Duodenal mucosa (tissue), 2 donors: ENCODE data around the gene CRTAC1.

ENCODE experiments used
- H3K27ac ChIP-seq: one replicate; pipeline ENCODE4 v1.7.0; 2013; ENCODE audit warnings: low read depth, low read length
- H3K27me3 ChIP-seq, 2 donors: one replicate each; pipeline ENCODE4 v1.7.0; 2013; ENCODE audit warnings: low read length in 2 of 2, control low read depth in 1 of 2; ENCODE audit not compliant: insufficient read depth in 2 of 2, control insufficient read depth in 1 of 2
- H3K36me3 ChIP-seq, 2 donors: one replicate each; pipeline ENCODE4 v1.7.0; 2013; ENCODE audit warnings: low read length in 2 of 2, control low read depth in 1 of 2; ENCODE audit not compliant: insufficient read depth in 2 of 2, control insufficient read depth in 1 of 2
- H3K4me1 ChIP-seq, 2 donors: one replicate each; pipeline ENCODE4 v1.7.0; 2013; ENCODE audit warnings: low read length in 2 of 2, control low read depth in 1 of 2; ENCODE audit not compliant: insufficient read depth in 2 of 2, control insufficient read depth in 1 of 2
- H3K4me3 ChIP-seq, 2 donors: one replicate each; pipeline ENCODE4 v1.7.0; 2013; ENCODE audit warnings: low read length in 2 of 2, low read depth in 1 of 2
- H3K9ac ChIP-seq, 2 donors: one replicate each; pipeline ENCODE4 v1.7.0; 2013; ENCODE audit warnings: low read length in 2 of 2, low read depth in 1 of 2
- H3K9me3 ChIP-seq, 2 donors: one replicate each; pipeline ENCODE4 v1.7.0; 2013; ENCODE audit warnings: low read length in 2 of 2, control low read depth in 1 of 2; ENCODE audit not compliant: control insufficient read depth in 1 of 2

CRTAC1 gene

GRCh38 chr10:97975598-97975997 lies 54.8 kb downstream of the CRTAC1 start:
- Histone ChIP-seq H3K9ac (no peak overlapping the region), H3K27me3 (peaks cover 19 to 25% of the 10 kb centered on the region in 2 donors), H3K9me3 (no peaks in the 10 kb centered on the region), H3K36me3 (no peaks in the 10 kb centered on the region), H3K4me1 (no peaks in the 10 kb centered on the region), H3K4me3 (no peak overlapping the region), H3K27ac (no peak overlapping the region)

GRCh38 chr10:97974526-97975525 lies 55.6 kb downstream of the CRTAC1 start:
- Histone ChIP-seq H3K36me3 (no peaks in the 10 kb centered on the region), H3K27me3 (peaks cover 19 to 28% of the 10 kb centered on the region in 2 donors), H3K4me1 (no peaks in the 10 kb centered on the region), H3K4me3 (no peak overlapping the region), H3K9ac (no peak overlapping the region), H3K9me3 (no peaks in the 10 kb centered on the region), H3K27ac (no peak overlapping the region)

DNA sequence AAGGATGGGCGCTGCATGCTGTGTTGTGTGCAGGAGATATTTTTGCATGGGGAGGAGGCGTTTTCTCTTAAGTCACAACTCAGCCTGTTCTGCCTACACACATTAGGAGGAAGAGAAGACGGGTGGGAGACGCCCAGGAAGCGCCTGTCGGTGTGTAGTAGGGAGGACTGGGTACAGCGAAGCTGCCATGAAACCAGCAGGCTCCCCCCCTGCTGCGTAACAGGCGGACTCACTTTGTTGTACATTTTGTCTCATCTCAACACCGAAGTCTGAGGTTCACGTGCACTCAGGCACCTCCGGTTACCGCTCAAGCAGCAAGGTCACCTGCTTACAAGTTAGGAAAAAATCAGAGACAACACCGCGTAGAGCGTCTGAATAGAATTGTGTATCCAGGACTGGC lies 56.3 kb downstream of the CRTAC1 start:
- H3K4me3 ChIP-seq = no peak overlapping the region
- H3K4me1 ChIP-seq = no peaks in the 10 kb centered on the region
- no peak overlapping the region for H3K27ac ChIP-seq
- H3K9me3 ChIP-seq = no peaks in the 10 kb centered on the region
- H3K36me3 ChIP-seq = no peaks in the 10 kb centered on the region
- no peak overlapping the region for H3K9ac ChIP-seq
- H3K27me3 ChIP-seq = peaks cover 15 to 28% of the 10 kb centered on the region in 2 donors

DNA sequence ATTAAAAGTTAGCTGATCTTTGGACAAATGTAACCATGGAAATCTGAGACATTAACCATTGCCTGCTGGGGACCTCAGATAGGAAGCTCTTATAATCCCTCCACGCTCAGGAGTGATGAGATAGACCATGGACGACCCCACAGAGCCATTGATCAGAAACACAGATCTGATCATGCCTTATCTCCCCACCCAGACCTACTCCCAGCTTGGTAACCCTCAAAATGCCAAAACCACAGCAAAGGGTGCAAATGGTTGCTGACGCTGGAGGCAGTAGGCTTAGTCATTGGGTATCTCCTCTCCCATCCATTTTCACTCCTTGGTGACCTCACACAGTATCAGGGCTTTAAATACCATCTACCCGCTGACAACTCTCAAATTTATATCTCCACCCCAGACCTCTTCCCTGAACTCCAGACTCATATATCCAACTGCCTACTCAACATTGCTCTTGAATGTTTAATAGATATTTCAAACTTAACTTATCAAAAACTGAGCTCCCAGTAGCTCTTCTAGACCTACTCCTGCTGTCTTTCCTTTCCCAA lies 60.8 kb downstream of the CRTAC1 start:
- H3K36me3 ChIP-seq = no peaks in the 10 kb centered on the region
- no peaks in the 10 kb centered on the region for H3K9me3 ChIP-seq
- H3K9ac ChIP-seq = no peak overlapping the region
- H3K4me1 ChIP-seq = no peaks in the 10 kb centered on the region
- H3K27ac ChIP-seq = no peak overlapping the region
- H3K4me3 ChIP-seq = no peak overlapping the region
- peaks cover 4 to 10% of the 10 kb centered on the region in 2 donors for H3K27me3 ChIP-seq

- H3K9me3 ChIP-seq = no peaks in the 10 kb centered on the region
- H3K4me3 ChIP-seq = no peak overlapping the region
- H3K27me3 ChIP-seq = peaks cover 0 to 2% of the 10 kb centered on the region in 2 donors
- H3K27ac ChIP-seq = no peak overlapping the region
- no peaks in the 10 kb centered on the region for H3K36me3 ChIP-seq
- no peak overlapping the region for H3K9ac ChIP-seq
- H3K4me1 ChIP-seq = no peaks in the 10 kb centered on the region
Measured at GRCh38 chr10:97964748-97965147, 65.7 kb downstream of the CRTAC1 start.

DNA sequence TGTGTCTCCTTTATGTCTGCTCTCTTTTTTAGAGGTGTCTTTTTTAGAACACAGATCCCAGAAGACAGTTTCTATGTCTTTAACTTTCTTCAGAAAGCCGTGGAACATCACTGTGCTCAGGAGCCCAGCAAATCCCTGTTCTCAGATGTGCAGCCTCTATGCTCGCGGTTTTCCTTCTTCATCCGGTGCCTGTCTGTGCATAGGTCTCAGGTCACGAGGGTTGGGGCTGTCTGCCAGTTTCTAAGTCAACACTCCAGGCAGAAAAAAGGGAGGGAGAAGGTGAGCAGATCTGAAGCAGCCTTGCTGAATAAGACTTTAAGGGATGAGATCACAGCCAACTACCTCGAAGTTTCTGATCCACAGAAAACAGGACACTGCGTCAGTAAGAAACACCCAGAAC lies 68.5 kb downstream of the CRTAC1 start:
- Histone ChIP-seq H3K4me1 (no peaks in the 10 kb centered on the region), H3K36me3 (no peaks in the 10 kb centered on the region), H3K9me3 (no peaks in the 10 kb centered on the region), H3K4me3 (no peak overlapping the region), H3K27me3 (peaks cover 0 to 2% of the 10 kb centered on the region in 2 donors), H3K27ac (no peak overlapping the region), H3K9ac (no peak overlapping the region)

GRCh38 chr10:97960269-97961056 lies 70.0 kb downstream of the CRTAC1 start:
- H3K27ac ChIP-seq = no peak overlapping the region
- H3K9ac ChIP-seq = no peak overlapping the region
- no peaks in the 10 kb centered on the region for H3K9me3 ChIP-seq
- H3K4me1 ChIP-seq = no peaks in the 10 kb centered on the region
- H3K36me3 ChIP-seq = no peaks in the 10 kb centered on the region
- H3K4me3 ChIP-seq = no peak overlapping the region
- H3K27me3 ChIP-seq = peaks cover 0 to 6% of the 10 kb centered on the region in 2 donors

- Histone ChIP-seq H3K4me1 (no peaks in the 10 kb centered on the region), H3K36me3 (no peaks in the 10 kb centered on the region), H3K9ac (no peak overlapping the region), H3K27ac (no peak overlapping the region), H3K4me3 (no peak overlapping the region), H3K9me3 (peaks cover 0 to 3% of the 10 kb centered on the region in 2 donors), H3K27me3 (peaks cover 0 to 9% of the 10 kb centered on the region in 2 donors)
Measured at GRCh38 chr10:97949462-97949861, 81.0 kb downstream of the CRTAC1 start.

GRCh38 chr10:97948822-97949221 lies 81.6 kb downstream of the CRTAC1 start:
- no peak overlapping the region for H3K27ac ChIP-seq
- no peak overlapping the region for H3K9ac ChIP-seq
- H3K4me3 ChIP-seq = no peak overlapping the region
- H3K4me1 ChIP-seq = no peaks in the 10 kb centered on the region
- peaks cover 0 to 4% of the 10 kb centered on the region in 2 donors for H3K27me3 ChIP-seq
- no peaks in the 10 kb centered on the region for H3K36me3 ChIP-seq
- H3K9me3 ChIP-seq = peaks cover 0 to 3% of the 10 kb centered on the region in 2 donors

DNA sequence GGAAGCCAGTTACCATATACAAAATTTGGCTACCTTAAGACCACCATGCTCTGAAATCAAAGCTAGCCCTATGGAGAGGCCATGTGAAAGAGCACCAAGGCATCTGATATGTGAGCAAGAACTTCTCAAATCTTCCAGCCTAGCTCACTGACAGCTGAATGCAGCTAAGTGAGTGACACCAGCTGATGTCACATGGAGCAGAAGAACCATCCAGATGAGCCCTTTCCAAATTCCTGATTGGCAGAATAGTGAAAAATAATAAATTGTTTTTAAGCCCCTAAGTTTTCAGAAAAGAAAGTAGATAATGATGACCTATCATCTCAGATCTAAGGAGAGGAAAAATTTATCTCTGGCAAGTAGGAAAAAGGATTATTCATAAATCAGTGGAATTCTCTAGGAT lies 85.6 kb downstream of the CRTAC1 start:
- Histone ChIP-seq H3K9ac (no peak overlapping the region), H3K9me3 (peaks cover 0 to 3% of the 10 kb centered on the region in 2 donors), H3K27ac (no peak overlapping the region), H3K27me3 (peaks cover 0 to 7% of the 10 kb centered on the region in 2 donors), H3K36me3 (no peaks in the 10 kb centered on the region), H3K4me1 (no peaks in the 10 kb centered on the region), H3K4me3 (no peak overlapping the region)
